Hepatocyte (in vitro differentiated cells): ENCODE measurements around the gene SPDYE6. TPM values are rescaled to one million over a fixed set of nuclear protein-coding genes. Genes with fewer than 3 reads are reported as not detected.

Experiments used
- DNase-seq: peaks from one replicate; pipeline ENCODE4 v3.0.0-alpha.2; 2016; ENCODE audit warnings: low spot score
- H2AFZ ChIP-seq: fragments of 200-600 bp; sonication (generic); 2 replicates; pipeline ENCODE4 v1.6.0; 2016; ENCODE audit warnings: antibody characterized with exemption, mild to moderate bottlenecking
- H3K27ac ChIP-seq: fragments of 200-600 bp; sonication (generic); 2 replicates; pipeline ENCODE4 v1.5.1; 2016; ENCODE audit warnings: mild to moderate bottlenecking
- H3K27me3 ChIP-seq: fragments of 200-600 bp; sonication (generic); 2 replicates; pipeline ENCODE4 v1.6.1; 2016
- H3K36me3 ChIP-seq: fragments of 200-600 bp; sonication (generic); replicated peaks from 2 replicates; pipeline ENCODE4 v1.5.1; 2016; ENCODE audit warnings: low read depth; ENCODE audit not compliant: insufficient read depth
- H3K4me1 ChIP-seq: fragments of 200-600 bp; sonication (generic); 2 replicates; pipeline ENCODE4 v1.5.1; 2016; ENCODE audit warnings: mild to moderate bottlenecking, moderate library complexity; ENCODE audit not compliant: insufficient read depth
- H3K4me2 ChIP-seq: fragments of 200-600 bp; sonication (generic); 2 replicates; pipeline ENCODE4 v1.6.0; 2016
- H3K4me3 ChIP-seq: fragments of 200-600 bp; sonication (generic); 2 replicates; pipeline ENCODE4 v1.5.1; 2016; ENCODE audit warnings: mild to moderate bottlenecking
- H3K79me2 ChIP-seq: fragments of 200-600 bp; sonication (generic); 2 replicates; pipeline ENCODE4 v1.6.0; 2017; ENCODE audit warnings: mild to moderate bottlenecking
- H3K9me2 ChIP-seq: fragments of 200-600 bp; sonication (generic); replicated peaks from 2 replicates; pipeline ENCODE4 v1.6.0; 2017; ENCODE audit warnings: mild to moderate bottlenecking; ENCODE audit not compliant: insufficient read depth
- H3K9me3 ChIP-seq: fragments of 200-600 bp; sonication (generic); 2 replicates; pipeline ENCODE4 v1.5.1; 2016; ENCODE audit warnings: low read depth, mild to moderate bottlenecking
- H4K20me1 ChIP-seq: fragments of 200-600 bp; sonication (generic); 2 replicates; pipeline ENCODE4 v1.6.0; 2016; ENCODE audit warnings: mild to moderate bottlenecking; ENCODE audit not compliant: insufficient read depth, poor library complexity, severe bottlenecking
- CTCF ChIP-seq: fragments of 200-600 bp; sonication (generic); IDR thresholded peaks from 2 replicates; pipeline ENCODE4 v1.5.1; 2016; ENCODE audit warnings: antibody characterized with exemption, mild to moderate bottlenecking; ENCODE audit not compliant: poor library complexity
- EZH2 ChIP-seq: fragments of 200-600 bp; sonication (generic); IDR thresholded peaks from 2 replicates; pipeline ENCODE4 v1.6.1; 2016; ENCODE audit warnings: antibody characterized with exemption, mild to moderate bottlenecking, borderline replicate concordance
- EZH2phosphoT487 ChIP-seq: fragments of 200-600 bp; sonication (generic); IDR thresholded peaks from one replicate; pipeline ENCODE4 v1.6.1; 2018; ENCODE audit warnings: antibody characterized with exemption, mild to moderate bottlenecking, low read depth, moderate library complexity; ENCODE audit not compliant: unreplicated experiment, severe bottlenecking
- WGBS: methylation state at CpG from one replicate; pipeline ENCODE4 v1.1.6; 2016; ENCODE audit warnings: low lambda C conversion rate; ENCODE audit errors: missing lambda C conversion rate; 5-methylcytosine and 5-hydroxymethylcytosine counted together
- polyA plus RNA-seq: library from polyadenylated mRNA; unstranded; fragments of >200 nt; fragmentation: Nextera tagmentation; extraction: Ambion mirVana; gene quantifications from 2 replicates; pipeline ENCODE4 v1.2.1, GENCODE V29; 2016
- total RNA-seq: library from RNA; depleted of rRNA; stranded (reverse); fragments of >200 nt; gene quantifications from 2 replicates; pipeline ENCODE4 v1.2.3, GENCODE V29; 2014

The SPDYE6 gene
- total and polyA plus RNA-seq, 2 experiments from 2014 or later, result 0.68 TPM; not detected in 1

- no peak for TF ChIP-seq CTCF
- no peak for TF ChIP-seq EZH2
- no peak for TF ChIP-seq EZH2phosphoT487
- H3K27me3 ChIP-seq, result no peaks in the 10 kb centered on the region
Measured at GRCh38 chr7:102323914-102324195, 32.4 kb downstream of the SPDYE6 start.

GRCh38 chr7:102322202-102322715, 34.0 kb downstream of the SPDYE6 start:
- no peak overlapping the region for H2AFZ ChIP-seq
- no peaks in the 10 kb centered on the region for H4K20me1 ChIP-seq
- H3K9me2 ChIP-seq, result no peaks in the 10 kb centered on the region
- H3K36me3 ChIP-seq, result no peaks in the 10 kb centered on the region
- no peaks in the 10 kb centered on the region for H3K27me3 ChIP-seq
- H3K4me3 ChIP-seq, result no peak overlapping the region
- WGBS, result 94% methylated on average over 3 of the region's 8 CpGs
- no peak for DNase-seq
- no peaks in the 10 kb centered on the region for H3K9me3 ChIP-seq
- H3K79me2 ChIP-seq, result no peaks in the 10 kb centered on the region
- no peak for TF ChIP-seq EZH2
- no peak for TF ChIP-seq CTCF
- no peak for TF ChIP-seq EZH2phosphoT487
- H3K4me1 ChIP-seq, result no peaks in the 10 kb centered on the region
- H3K27ac ChIP-seq, result no peak overlapping the region
- no peak overlapping the region for H3K4me2 ChIP-seq

More at GRCh38 chr7:102323914-102324195, 32.4 kb downstream of the SPDYE6 start:
- WGBS, result 90% methylated on average over 5 of the region's 5 CpGs
- DNase-seq, result no peak
- Histone ChIP-seq H3K4me1 (no peaks in the 10 kb centered on the region), H3K79me2 (no peaks in the 10 kb centered on the region), H3K9me3 (no peaks in the 10 kb centered on the region), H3K36me3 (no peaks in the 10 kb centered on the region), H4K20me1 (no peaks in the 10 kb centered on the region), H3K9me2 (no peaks in the 10 kb centered on the region), H3K4me2 (no peak overlapping the region), H3K27ac (no peak overlapping the region), H3K4me3 (no peak overlapping the region), H2AFZ (no peak overlapping the region)

GRCh38 chr7:102321351-102322201, 34.7 kb downstream of the SPDYE6 start:
- H3K27me3 ChIP-seq, result no peaks in the 10 kb centered on the region
- H2AFZ ChIP-seq, result no peak overlapping the region
- no peaks in the 10 kb centered on the region for H3K79me2 ChIP-seq
- no peaks in the 10 kb centered on the region for H3K9me2 ChIP-seq
- peak overlapping the region; percentile 62 for H3K4me2 ChIP-seq
- H3K36me3 ChIP-seq, result no peaks in the 10 kb centered on the region
- WGBS, result 47% methylated on average over 56 of the region's 73 CpGs
- no peak for TF ChIP-seq EZH2
- TF ChIP-seq CTCF, result no peak
- no peak for TF ChIP-seq EZH2phosphoT487
- H3K4me1 ChIP-seq, result no peaks in the 10 kb centered on the region
- no peak overlapping the region for H3K27ac ChIP-seq
- H4K20me1 ChIP-seq, result no peaks in the 10 kb centered on the region
- H3K9me3 ChIP-seq, result no peaks in the 10 kb centered on the region
- peak; percentile 67 for DNase-seq
- H3K4me3 ChIP-seq, result no peak overlapping the region
